WTC11 (cell line): ENCODE measurements around the gene TSPAN17. TPM values are rescaled to one million over a fixed set of nuclear protein-coding genes. Genes with fewer than 3 reads are reported as not detected.

Experiments
- ATAC-seq: fragments of 200-7000 bp; cut with Tn5 transposase; 2 replicates; pipeline ENCODE4 v1.10.0; 2021; ENCODE audit warnings: mild to moderate bottlenecking, moderate library complexity
- CTCF ChIA-PET: fragments of 300-600 bp; sonication (Branson Sonifier 250); formaldehyde crosslinking; loops from one replicate; lab custom pipeline; 2021; ENCODE audit warnings: antibody characterized with exemption; lab: Charles Lee
- POLR2A ChIA-PET: fragments of 350-600 bp; sonication (Branson Sonifier 250); formaldehyde crosslinking; loops from one replicate; lab custom pipeline; 2021; ENCODE audit warnings: antibody characterized with exemption; lab: Charles Lee
- DNase-seq: peaks from one replicate; pipeline ENCODE4 v3.0.0; 2021; ENCODE audit warnings: low spot score
- H3K27ac Mint-ChIP-seq: 2 replicates; pipeline ENCODE4 v1.8.0; 2021; ENCODE audit warnings: mixed read lengths
- H3K27me3 Mint-ChIP-seq: 2 replicates; pipeline ENCODE4 v1.8.0; 2021; ENCODE audit warnings: low read depth, mild to moderate bottlenecking, moderate library complexity, mixed read lengths
- H3K36me3 Mint-ChIP-seq: 2 replicates; pipeline ENCODE4 v1.8.0; 2021; ENCODE audit warnings: mixed read lengths
- H3K4me1 Mint-ChIP-seq: 2 replicates; pipeline ENCODE4 v1.8.0; 2022; ENCODE audit warnings: mixed read lengths
- H3K4me3 Mint-ChIP-seq: 2 replicates; pipeline ENCODE4 v1.8.0; 2021; ENCODE audit warnings: mild to moderate bottlenecking, moderate library complexity, mixed read lengths
- H3K9me3 Mint-ChIP-seq: 2 replicates; pipeline ENCODE4 v1.8.0; 2021; ENCODE audit warnings: mixed read lengths
- ATF2 ChIP-seq: sonication (generic); formaldehyde crosslinking; IDR thresholded peaks from 2 replicates; pipeline ENCODE4 v1.8.1; 2022; ENCODE audit warnings: low read depth, missing genetic modification reagents, borderline replicate concordance
- ATF3 ChIP-seq: sonication (generic); formaldehyde crosslinking; conservative IDR thresholded peaks from 2 replicates; pipeline ENCODE4 v1.8.1; 2022; ENCODE audit warnings: mild to moderate bottlenecking, missing genetic modification reagents
- CREM ChIP-seq: sonication (generic); formaldehyde crosslinking; IDR thresholded peaks from 2 replicates; pipeline ENCODE4 v1.8.1; 2022; ENCODE audit warnings: mild to moderate bottlenecking, missing genetic modification reagents, moderate library complexity
- E2F5 ChIP-seq: sonication (generic); formaldehyde crosslinking; IDR thresholded peaks from 2 replicates; pipeline ENCODE4 v1.8.1; 2022; ENCODE audit warnings: mild to moderate bottlenecking, moderate library complexity, missing genetic modification reagents
- ELF4 ChIP-seq: sonication (generic); formaldehyde crosslinking; IDR thresholded peaks from 2 replicates; pipeline ENCODE4 v1.8.1; 2022; ENCODE audit warnings: low read depth, mild to moderate bottlenecking, moderate library complexity, missing genetic modification reagents
- FOXJ3 ChIP-seq: sonication (generic); formaldehyde crosslinking; IDR thresholded peaks from 2 replicates; pipeline ENCODE4 v1.9.0; 2021; ENCODE audit warnings: missing genetic modification reagents, mild to moderate bottlenecking, borderline replicate concordance
- FOXP1 ChIP-seq: sonication (generic); formaldehyde crosslinking; IDR thresholded peaks from 2 replicates; pipeline ENCODE4 v1.8.0; 2022; ENCODE audit warnings: missing genetic modification reagents, mild to moderate bottlenecking, moderate library complexity, borderline replicate concordance
- GRHL2 ChIP-seq: fragments of 250-450 bp; sonication (Bioruptor Pico); IDR thresholded peaks from 2 replicates; pipeline ENCODE4 v1.8.0; 2022; ENCODE audit warnings: mild to moderate bottlenecking, moderate library complexity; ENCODE audit not compliant: insufficient replicate concordance, severe bottlenecking
- MYBL2 ChIP-seq: sonication (generic); formaldehyde crosslinking; IDR thresholded peaks from 2 replicates; pipeline ENCODE4 v1.8.1; 2023; ENCODE audit warnings: mild to moderate bottlenecking, moderate library complexity, missing genetic modification reagents
- NFE2L1 ChIP-seq: sonication (generic); formaldehyde crosslinking; IDR thresholded peaks from 2 replicates; pipeline ENCODE4 v1.8.1; 2023; ENCODE audit warnings: missing genetic modification reagents
- PRRX2 ChIP-seq: fragments of 250-450 bp; sonication (Bioruptor Pico); IDR thresholded peaks from 2 replicates; pipeline ENCODE4 v1.8.0; 2021; ENCODE audit warnings: mild to moderate bottlenecking
- SOX15 ChIP-seq: fragments of 250-450 bp; sonication (Bioruptor Pico); IDR thresholded peaks from 2 replicates; pipeline ENCODE4 v1.9.0; 2021; ENCODE audit warnings: mild to moderate bottlenecking
- SP1 ChIP-seq: sonication (generic); formaldehyde crosslinking; conservative IDR thresholded peaks from 2 replicates; pipeline ENCODE4 v1.8.1; 2022; ENCODE audit warnings: missing genetic modification reagents
- TCF7 ChIP-seq: sonication (generic); formaldehyde crosslinking; IDR thresholded peaks from 2 replicates; pipeline ENCODE4 v1.8.0; 2022; ENCODE audit warnings: mild to moderate bottlenecking, low read depth, missing genetic modification reagents, moderate library complexity
- TP53 ChIP-seq: sonication (generic); formaldehyde crosslinking; IDR thresholded peaks from 2 replicates; pipeline ENCODE4 v1.8.1; 2023; ENCODE audit warnings: mild to moderate bottlenecking, missing genetic modification reagents
- ZBTB43 ChIP-seq: sonication (generic); formaldehyde crosslinking; IDR thresholded peaks from 2 replicates; pipeline ENCODE4 v1.8.1; 2023; ENCODE audit warnings: mild to moderate bottlenecking, missing genetic modification reagents
- ZMAT4 ChIP-seq: fragments of 250-450 bp; sonication (Bioruptor Pico); IDR thresholded peaks from 2 replicates; pipeline ENCODE4 v1.9.0; 2021; ENCODE audit warnings: mild to moderate bottlenecking
- ZNF138 ChIP-seq: sonication (generic); formaldehyde crosslinking; conservative IDR thresholded peaks from 2 replicates; pipeline ENCODE4 v1.8.1; 2022; ENCODE audit warnings: mild to moderate bottlenecking, moderate library complexity, missing genetic modification reagents
- ZNF232 ChIP-seq: sonication (generic); formaldehyde crosslinking; IDR thresholded peaks from 2 replicates; pipeline ENCODE4 v1.8.0; 2022; ENCODE audit warnings: mild to moderate bottlenecking, missing genetic modification reagents
- total RNA-seq: library from RNA; stranded (reverse); gene quantifications from 3 replicates; pipeline ENCODE4 v1.2.3, GENCODE V29; 2021
- TF ChIP-seq, protein P1 (sequence below): sonication (generic); formaldehyde crosslinking; IDR thresholded peaks from 2 replicates; pipeline ENCODE4 v1.8.1; 2023; ENCODE audit warnings: mild to moderate bottlenecking, missing genetic modification reagents
- TF ChIP-seq, protein P2 (sequence below): fragments of 250-450 bp; sonication (Bioruptor Pico); IDR thresholded peaks from 2 replicates; pipeline ENCODE4 v1.9.0; 2021; ENCODE audit warnings: mild to moderate bottlenecking
- TF ChIP-seq, protein P3 (sequence below): sonication (generic); formaldehyde crosslinking; IDR thresholded peaks from 2 replicates; pipeline ENCODE4 v1.8.1; 2023; ENCODE audit warnings: mild to moderate bottlenecking, missing genetic modification reagents, moderate library complexity

The TSPAN17 gene
- total RNA-seq, 1 experiment from 2014 or later = 47.8 TPM

- no peak for TF ChIP-seq ZBTB43 (CRISPR knock-in tag)
- TF ChIP-seq, protein P1, sequence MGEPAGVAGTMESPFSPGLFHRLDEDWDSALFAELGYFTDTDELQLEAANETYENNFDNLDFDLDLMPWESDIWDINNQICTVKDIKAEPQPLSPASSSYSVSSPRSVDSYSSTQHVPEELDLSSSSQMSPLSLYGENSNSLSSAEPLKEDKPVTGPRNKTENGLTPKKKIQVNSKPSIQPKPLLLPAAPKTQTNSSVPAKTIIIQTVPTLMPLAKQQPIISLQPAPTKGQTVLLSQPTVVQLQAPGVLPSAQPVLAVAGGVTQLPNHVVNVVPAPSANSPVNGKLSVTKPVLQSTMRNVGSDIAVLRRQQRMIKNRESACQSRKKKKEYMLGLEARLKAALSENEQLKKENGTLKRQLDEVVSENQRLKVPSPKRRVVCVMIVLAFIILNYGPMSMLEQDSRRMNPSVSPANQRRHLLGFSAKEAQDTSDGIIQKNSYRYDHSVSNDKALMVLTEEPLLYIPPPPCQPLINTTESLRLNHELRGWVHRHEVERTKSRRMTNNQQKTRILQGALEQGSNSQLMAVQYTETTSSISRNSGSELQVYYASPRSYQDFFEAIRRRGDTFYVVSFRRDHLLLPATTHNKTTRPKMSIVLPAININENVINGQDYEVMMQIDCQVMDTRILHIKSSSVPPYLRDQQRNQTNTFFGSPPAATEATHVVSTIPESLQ (CRISPR knock-in tag) = no peak
- TF ChIP-seq ZNF138 (CRISPR knock-in tag) = no peak
- TF ChIP-seq MYBL2 (CRISPR knock-in tag) = no peak
- no peak for TF ChIP-seq ELF4
- peak; percentile 73; the same call in 1 of the 2 replicates for TF ChIP-seq E2F5 (CRISPR knock-in tag)
- TF ChIP-seq ATF2 (CRISPR knock-in tag) = no peak
- no peak for TF ChIP-seq TCF7
- TF ChIP-seq CREM (CRISPR knock-in tag) = peak; percentile 78; the same call in 1 of the 2 replicates
- TF ChIP-seq NFE2L1 (CRISPR knock-in tag) = no peak
- peak; percentile 49; the same call in 1 of the 2 replicates for TF ChIP-seq SP1 (CRISPR knock-in tag)
- TF ChIP-seq TP53 (CRISPR knock-in tag) = 0 out of 2 replicates have a peak, but pooled peaks have one; percentile 62
- TF ChIP-seq ATF3 = no peak
These were observed 37.4 kb upstream of the TSPAN17 start, which contains the start of gene GPRIN1 (continued) for GRCh38 chr5:176609724-176610434.

GRCh38 chr5:176610435-176610773 is 36.9 kb upstream of the TSPAN17 start:
- CTCF ChIA-PET = interaction anchor here (0.6 to 1.6 kb wide), 2 partner anchors 20 to 205 kb away, joined by 3 to 6 read pairs; partner anchors contain the start of genes EIF4E1B and SNCB
- POLR2A ChIA-PET = no interaction called here
- peaks cover 33% of the 10 kb centered on the region for H3K27me3 Mint-ChIP-seq
- H3K4me1 Mint-ChIP-seq = peaks cover 26% of the 10 kb centered on the region
- H3K4me3 Mint-ChIP-seq = peak overlapping the region; percentile 68
- no peaks in the 10 kb centered on the region for H3K9me3 Mint-ChIP-seq
- no peak for DNase-seq
- no peak overlapping the region for H3K27ac Mint-ChIP-seq
- no peaks in the 10 kb centered on the region for H3K36me3 Mint-ChIP-seq
- ATAC-seq = no peak
- TF ChIP-seq FOXJ3 (CRISPR knock-in tag) (no peak), GRHL2 (CRISPR knock-in tag) (no peak), ZMAT4 (CRISPR knock-in tag) (no peak), FOXP1 (CRISPR knock-in tag) (no peak), PRRX2 (CRISPR knock-in tag) (no peak), SOX15 (CRISPR knock-in tag) (no peak), ZNF232 (CRISPR knock-in tag) (no peak)
- TF ChIP-seq, protein P2, sequence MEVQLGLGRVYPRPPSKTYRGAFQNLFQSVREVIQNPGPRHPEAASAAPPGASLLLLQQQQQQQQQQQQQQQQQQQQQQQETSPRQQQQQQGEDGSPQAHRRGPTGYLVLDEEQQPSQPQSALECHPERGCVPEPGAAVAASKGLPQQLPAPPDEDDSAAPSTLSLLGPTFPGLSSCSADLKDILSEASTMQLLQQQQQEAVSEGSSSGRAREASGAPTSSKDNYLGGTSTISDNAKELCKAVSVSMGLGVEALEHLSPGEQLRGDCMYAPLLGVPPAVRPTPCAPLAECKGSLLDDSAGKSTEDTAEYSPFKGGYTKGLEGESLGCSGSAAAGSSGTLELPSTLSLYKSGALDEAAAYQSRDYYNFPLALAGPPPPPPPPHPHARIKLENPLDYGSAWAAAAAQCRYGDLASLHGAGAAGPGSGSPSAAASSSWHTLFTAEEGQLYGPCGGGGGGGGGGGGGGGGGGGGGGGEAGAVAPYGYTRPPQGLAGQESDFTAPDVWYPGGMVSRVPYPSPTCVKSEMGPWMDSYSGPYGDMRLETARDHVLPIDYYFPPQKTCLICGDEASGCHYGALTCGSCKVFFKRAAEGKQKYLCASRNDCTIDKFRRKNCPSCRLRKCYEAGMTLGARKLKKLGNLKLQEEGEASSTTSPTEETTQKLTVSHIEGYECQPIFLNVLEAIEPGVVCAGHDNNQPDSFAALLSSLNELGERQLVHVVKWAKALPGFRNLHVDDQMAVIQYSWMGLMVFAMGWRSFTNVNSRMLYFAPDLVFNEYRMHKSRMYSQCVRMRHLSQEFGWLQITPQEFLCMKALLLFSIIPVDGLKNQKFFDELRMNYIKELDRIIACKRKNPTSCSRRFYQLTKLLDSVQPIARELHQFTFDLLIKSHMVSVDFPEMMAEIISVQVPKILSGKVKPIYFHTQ (CRISPR knock-in tag) = no peak
- TF ChIP-seq, protein P3, sequence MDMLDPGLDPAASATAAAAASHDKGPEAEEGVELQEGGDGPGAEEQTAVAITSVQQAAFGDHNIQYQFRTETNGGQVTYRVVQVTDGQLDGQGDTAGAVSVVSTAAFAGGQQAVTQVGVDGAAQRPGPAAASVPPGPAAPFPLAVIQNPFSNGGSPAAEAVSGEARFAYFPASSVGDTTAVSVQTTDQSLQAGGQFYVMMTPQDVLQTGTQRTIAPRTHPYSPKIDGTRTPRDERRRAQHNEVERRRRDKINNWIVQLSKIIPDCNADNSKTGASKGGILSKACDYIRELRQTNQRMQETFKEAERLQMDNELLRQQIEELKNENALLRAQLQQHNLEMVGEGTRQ (CRISPR knock-in tag) = no peak
- TF ChIP-seq, protein P1 (CRISPR knock-in tag) = no peak
